Upper lobe of right lung (tissue), 1 donor: ENCODE results near the gene RAD51B. TPM values are rescaled to one million over a fixed set of nuclear protein-coding genes. Genes with fewer than 3 reads are reported as not detected.

Experiments used
- ATAC-seq: fragments of 200-7000 bp; cut with Tn5 transposase; one replicate; pipeline ENCODE4 v1.9.1; 2020; ENCODE audit warnings: mild to moderate bottlenecking, moderate library complexity
- DNase-seq: peaks from one replicate; pipeline ENCODE4 v3.0.0-alpha.2; 2020
- H3K27ac ChIP-seq: fragments of 200-600 bp; one replicate; pipeline ENCODE4 v1.8.0; 2022
- H3K27me3 ChIP-seq: fragments of 200-600 bp; one replicate; pipeline ENCODE4 v1.8.0; 2022; ENCODE audit warnings: mild to moderate bottlenecking
- H3K36me3 ChIP-seq: fragments of 200-600 bp; one replicate; pipeline ENCODE4 v1.8.0; 2022
- H3K4me1 ChIP-seq: fragments of 200-600 bp; one replicate; pipeline ENCODE4 v1.8.0; 2022
- H3K4me3 ChIP-seq: fragments of 200-600 bp; one replicate; pipeline ENCODE4 v1.8.0; 2022; ENCODE audit warnings: mild to moderate bottlenecking
- H3K9me3 ChIP-seq: fragments of 200-600 bp; one replicate; pipeline ENCODE4 v1.8.0; 2022
- CTCF ChIP-seq: fragments of 200-600 bp; IDR thresholded peaks from one replicate; pipeline ENCODE4 v1.8.0; 2022; ENCODE audit warnings: antibody characterized with exemption
- intact Hi-C: fragments of 100-400 bp; cut with DNase I; formaldehyde crosslinking; loops from one replicate; pipeline ENCODE4 v1.11.0; 2022
- total RNA-seq: library from RNA; stranded (reverse); fragmentation: NEBNext Ultra II Directional; extraction: Animal tissue kit (Norgen Biotek cat#: 25700); gene quantifications from one replicate; pipeline ENCODE4 v1.2.1, GENCODE V29; 2021
- donor health status: DM: no; HTN: yes; CAD: no; lungs with severe emphysema.

The RAD51B gene
- total RNA-seq, 1 donor from 2014 or later: 11.5 TPM

GRCh38 chr14:68628605-68629310 lies 809.2 kb downstream of the RAD51B start:
- ATAC-seq: peak; percentile 70

GRCh38 chr14:68630081-68630571 lies 810.5 kb downstream of the RAD51B start:
- Histone ChIP-seq H3K4me1 (peaks cover 27% of the 10 kb centered on the region), H3K27ac (peak overlapping the region; percentile 79), H3K9me3 (no peaks in the 10 kb centered on the region), H3K36me3 (no peaks in the 10 kb centered on the region), H3K4me3 (no peak overlapping the region), H3K27me3 (no peaks in the 10 kb centered on the region)
- intact Hi-C loops: no loop called here
- ATAC-seq (peak; percentile 36), DNase-seq (peak; percentile 42)
- no peak for TF ChIP-seq CTCF

More at GRCh38 chr14:68628605-68629310, 809.2 kb downstream of the RAD51B start:
- H3K9me3 ChIP-seq: no peaks in the 10 kb centered on the region
- TF ChIP-seq CTCF: no peak
- intact Hi-C loops: no loop called here
- no peaks in the 10 kb centered on the region for H3K36me3 ChIP-seq
- H3K27me3 ChIP-seq: no peaks in the 10 kb centered on the region
- peak overlapping the region; percentile 79 for H3K27ac ChIP-seq
- peak overlapping the region; percentile 39 for H3K4me3 ChIP-seq
- peaks cover 23% of the 10 kb centered on the region for H3K4me1 ChIP-seq
- DNase-seq: peak; percentile 79

- DNase-seq (no peak), ATAC-seq (no peak)
- H3K4me1 ChIP-seq: peaks cover 27% of the 10 kb centered on the region
- no peak overlapping the region for H3K27ac ChIP-seq
- intact Hi-C loops: no loop called here
- no peak overlapping the region for H3K4me3 ChIP-seq
- no peaks in the 10 kb centered on the region for H3K27me3 ChIP-seq
- H3K36me3 ChIP-seq: no peaks in the 10 kb centered on the region
- H3K9me3 ChIP-seq: no peaks in the 10 kb centered on the region
- TF ChIP-seq CTCF: no peak
These were observed 811.2 kb downstream of the RAD51B start for GRCh38 chr14:68630611-68631393.

- ATAC-seq (no peak), DNase-seq (peak; percentile 48)
- no peak overlapping the region for H3K4me3 ChIP-seq
- no peaks in the 10 kb centered on the region for H3K27me3 ChIP-seq
- intact Hi-C loops: no loop called here
- H3K27ac ChIP-seq: peak overlapping the region; percentile 36
- peaks cover 27% of the 10 kb centered on the region for H3K4me1 ChIP-seq
- TF ChIP-seq CTCF: no peak
- no peaks in the 10 kb centered on the region for H3K9me3 ChIP-seq
- no peaks in the 10 kb centered on the region for H3K36me3 ChIP-seq
These were observed 811.9 kb downstream of the RAD51B start for GRCh38 chr14:68631394-68632053.

GRCh38 chr14:68632054-68632895 lies 812.7 kb downstream of the RAD51B start:
- H3K36me3 ChIP-seq: no peaks in the 10 kb centered on the region
- ATAC-seq: no peak
- peak; percentile 49 for DNase-seq
- H3K27me3 ChIP-seq: no peaks in the 10 kb centered on the region
- intact Hi-C loops: no loop called here
- no peaks in the 10 kb centered on the region for H3K9me3 ChIP-seq
- peaks cover 27% of the 10 kb centered on the region for H3K4me1 ChIP-seq
- no peak overlapping the region for H3K4me3 ChIP-seq
- H3K27ac ChIP-seq: peak overlapping the region; percentile 36
- no peak for TF ChIP-seq CTCF
